GM12874 (cell line): ENCODE data around the gene TAF11.

Source experiments
- TF ChIP-seq, protein P1 (sequence below): IDR thresholded peaks from 2 replicates; pipeline ENCODE4 v1.5.1; 2011; ENCODE audit warnings: low read depth, mild to moderate bottlenecking, control low read depth, low read length, moderate library complexity; ENCODE audit not compliant: insufficient read depth

TAF11 gene

DNA sequence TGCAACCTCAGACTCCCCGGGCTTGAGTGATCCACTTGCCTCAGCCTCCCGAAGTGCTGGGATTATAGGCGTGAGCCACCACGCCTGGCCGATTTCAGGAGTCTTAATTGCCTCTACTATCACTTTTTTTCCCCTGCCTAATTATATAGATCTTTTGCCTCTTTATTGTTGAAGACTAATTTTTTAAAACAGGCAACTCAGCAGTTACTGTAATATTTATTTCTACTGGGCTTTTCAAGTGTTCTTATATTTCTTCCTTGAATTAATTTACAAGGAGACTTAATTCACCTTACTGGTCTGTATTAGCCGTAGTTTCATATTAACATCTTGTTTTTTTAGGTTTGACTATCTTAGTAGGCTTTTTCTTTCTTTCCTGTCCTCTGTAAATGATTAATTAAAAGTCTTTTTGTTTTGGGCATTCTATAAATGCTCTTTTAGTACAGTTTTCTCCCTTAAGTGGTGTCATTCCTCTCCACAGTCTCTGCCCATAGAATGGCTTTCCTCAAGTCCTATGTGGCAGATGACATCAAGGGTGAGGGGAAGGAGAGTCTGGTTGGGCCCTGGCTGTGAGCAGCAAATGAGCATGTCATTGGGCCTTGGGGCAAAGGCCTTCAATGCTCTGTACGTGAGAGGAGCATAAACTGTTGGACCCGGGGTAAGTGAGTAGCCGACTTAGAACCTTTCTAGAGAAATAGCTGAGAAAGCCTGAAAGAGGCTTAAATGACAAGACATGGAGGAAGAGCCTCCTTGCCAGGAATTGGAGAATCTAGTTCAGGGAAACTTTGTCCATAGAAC, 37.2 kb upstream of the TAF11 start:
- TF ChIP-seq, protein P1, sequence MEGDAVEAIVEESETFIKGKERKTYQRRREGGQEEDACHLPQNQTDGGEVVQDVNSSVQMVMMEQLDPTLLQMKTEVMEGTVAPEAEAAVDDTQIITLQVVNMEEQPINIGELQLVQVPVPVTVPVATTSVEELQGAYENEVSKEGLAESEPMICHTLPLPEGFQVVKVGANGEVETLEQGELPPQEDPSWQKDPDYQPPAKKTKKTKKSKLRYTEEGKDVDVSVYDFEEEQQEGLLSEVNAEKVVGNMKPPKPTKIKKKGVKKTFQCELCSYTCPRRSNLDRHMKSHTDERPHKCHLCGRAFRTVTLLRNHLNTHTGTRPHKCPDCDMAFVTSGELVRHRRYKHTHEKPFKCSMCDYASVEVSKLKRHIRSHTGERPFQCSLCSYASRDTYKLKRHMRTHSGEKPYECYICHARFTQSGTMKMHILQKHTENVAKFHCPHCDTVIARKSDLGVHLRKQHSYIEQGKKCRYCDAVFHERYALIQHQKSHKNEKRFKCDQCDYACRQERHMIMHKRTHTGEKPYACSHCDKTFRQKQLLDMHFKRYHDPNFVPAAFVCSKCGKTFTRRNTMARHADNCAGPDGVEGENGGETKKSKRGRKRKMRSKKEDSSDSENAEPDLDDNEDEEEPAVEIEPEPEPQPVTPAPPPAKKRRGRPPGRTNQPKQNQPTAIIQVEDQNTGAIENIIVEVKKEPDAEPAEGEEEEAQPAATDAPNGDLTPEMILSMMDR, result no peak

DNA sequence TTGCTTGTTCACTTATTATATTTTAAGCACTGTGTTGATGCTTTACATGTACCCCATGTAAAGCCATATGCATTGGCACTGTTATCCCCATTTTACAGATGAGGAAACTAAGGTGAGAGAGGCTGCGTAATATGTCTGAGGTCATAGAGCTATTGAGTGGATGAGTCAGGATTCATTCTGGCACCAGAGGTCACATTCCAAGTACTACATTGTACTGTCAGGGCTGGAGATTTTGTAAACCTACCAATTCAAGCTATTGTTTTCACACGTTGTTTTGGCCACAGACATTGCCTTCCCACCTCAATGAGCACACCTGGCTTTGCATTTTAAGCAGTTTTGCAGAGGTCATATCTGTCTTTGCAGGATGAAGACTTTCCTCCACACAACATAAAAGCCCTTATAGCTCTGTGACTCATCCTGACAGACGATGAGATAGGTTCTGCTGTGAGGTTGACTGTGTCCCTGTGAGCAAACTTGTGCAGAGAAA, 34.4 kb upstream of the TAF11 start:
- TF ChIP-seq, protein P1, result no peak

DNA sequence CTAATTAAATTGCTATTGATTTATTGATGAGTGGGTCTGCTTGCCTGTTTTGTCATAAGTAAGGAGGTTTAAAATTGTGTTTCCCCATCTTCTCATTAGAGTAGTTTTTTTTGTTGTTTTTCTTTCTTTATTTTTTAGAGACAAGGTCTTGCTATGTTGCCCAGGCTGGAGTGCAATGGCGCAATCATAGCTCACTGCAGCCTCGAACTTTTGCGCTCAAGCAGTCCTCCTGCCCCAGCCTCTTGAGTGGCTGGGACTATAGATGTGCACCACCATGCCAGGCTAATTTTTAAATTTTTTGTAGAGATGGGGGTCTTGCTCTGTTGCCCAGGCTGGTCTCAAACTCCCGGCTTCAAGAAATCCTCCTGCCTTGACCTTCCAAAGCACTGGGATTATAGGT, 32.3 kb upstream of the TAF11 start:
- TF ChIP-seq, protein P1, result no peak

DNA sequence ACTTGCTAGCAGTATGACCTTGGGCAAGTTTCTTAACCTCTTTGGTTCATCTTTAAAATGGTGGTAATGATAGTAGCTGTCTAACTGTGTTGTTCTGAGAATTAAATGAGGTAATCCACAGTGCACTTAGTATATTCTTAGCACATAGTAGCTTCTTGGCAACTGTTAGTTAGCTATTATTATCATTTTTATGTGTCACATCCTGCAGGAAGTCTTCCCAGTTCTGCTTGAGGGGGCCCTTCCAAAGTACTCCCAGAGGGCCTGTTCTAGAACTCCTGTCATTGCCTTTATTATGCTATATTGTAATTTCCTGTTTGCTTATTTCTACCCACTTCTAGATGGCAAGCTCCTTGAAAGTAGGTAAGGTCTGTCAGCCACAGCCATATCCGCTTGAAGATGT, 31.8 kb upstream of the TAF11 start:
- TF ChIP-seq, protein P1, result no peak

DNA sequence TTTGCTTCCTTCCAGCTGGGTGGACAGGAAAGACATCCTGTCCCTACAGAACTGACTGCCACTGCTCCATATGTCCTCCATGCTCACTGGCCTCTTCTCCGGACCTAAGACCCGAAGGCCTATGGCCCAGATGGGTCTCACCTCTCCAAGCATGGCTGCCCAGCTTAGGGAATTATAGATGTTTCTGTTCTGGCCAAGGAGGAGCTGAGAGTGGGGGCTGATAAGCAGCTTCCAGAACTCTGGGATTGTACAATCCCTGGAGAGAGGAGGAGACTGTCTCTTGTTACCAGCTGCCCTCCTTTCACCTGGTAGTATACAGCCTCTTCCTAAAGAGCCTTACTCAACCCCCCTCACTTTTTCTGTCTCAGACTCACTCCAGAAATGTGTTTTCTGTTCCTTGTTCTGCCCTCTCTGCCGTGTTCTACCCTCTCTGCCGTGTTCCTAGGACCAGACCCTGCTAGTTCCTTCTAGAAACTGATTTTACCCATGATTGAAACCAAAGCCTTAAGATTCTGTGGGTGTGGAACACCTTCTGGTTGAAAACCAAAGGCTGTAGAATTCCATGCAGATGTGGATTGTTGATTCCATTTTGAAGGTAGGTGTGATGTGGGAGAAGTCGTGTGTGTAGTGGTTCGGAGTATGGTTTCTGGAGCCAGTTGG, 29.9 kb upstream of the TAF11 start:
- TF ChIP-seq, protein P1, result no peak

DNA sequence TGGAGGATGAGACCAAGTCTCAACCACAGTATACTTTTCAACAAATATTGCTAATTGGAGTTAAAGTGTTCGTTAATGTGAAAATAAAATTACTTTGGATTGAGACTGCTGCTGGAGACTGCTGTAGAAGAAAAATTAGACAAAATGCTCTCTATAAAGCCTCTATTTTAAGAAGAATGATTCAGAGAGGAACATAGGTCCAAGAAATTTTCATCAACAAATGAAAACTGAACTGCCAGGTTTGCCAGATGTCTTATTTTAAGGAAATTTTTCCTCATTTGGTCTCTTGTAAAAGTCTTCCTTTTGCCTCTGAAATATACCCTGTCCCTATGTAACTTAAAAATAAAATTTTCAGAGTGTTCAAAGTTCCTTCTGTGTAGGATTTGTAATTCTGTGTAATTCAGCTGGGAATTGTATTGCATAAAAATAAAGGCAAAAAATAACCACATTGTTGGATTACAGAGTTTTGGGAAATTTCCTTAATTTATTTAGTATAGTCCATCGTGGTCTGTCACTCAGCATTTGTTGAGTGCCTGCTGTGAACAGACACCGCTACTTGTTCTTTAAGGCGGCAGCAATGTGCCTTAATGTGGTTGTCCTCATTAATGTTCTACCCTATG, 28.6 kb upstream of the TAF11 start:
- TF ChIP-seq, protein P1, result no peak

DNA sequence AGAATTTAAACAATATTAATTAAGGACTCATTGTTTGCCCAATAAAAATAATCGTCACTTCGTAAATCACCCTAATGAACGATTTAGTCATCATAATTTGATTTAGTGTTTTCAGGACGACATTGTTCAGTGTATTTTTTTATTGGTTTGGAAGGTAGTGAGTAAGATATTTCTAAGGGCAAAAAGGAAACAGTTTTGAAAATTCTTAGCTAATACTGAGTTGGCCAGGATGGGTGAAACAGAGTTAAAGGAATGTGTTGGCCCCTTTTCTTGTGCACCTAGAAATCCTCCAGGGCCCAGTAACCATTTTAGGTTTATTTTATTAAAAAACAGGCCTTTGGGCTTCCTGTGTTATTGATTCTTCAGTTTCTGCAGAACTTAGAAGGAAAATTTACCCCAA, 26.5 kb upstream of the TAF11 start:
- TF ChIP-seq, protein P1, result no peak
